DMS53 (cell line): ENCODE data around the gene CHRND.
"Not testable (repeated sequence)": the region's sequence is repeated elsewhere in the genome, so short reads cannot be mapped to it uniquely, and the experiment has no call there.

Experiments used
- DNase-seq: peaks from one replicate; lab custom pipeline; 2025; lab: John Stamatoyannopoulos, UW

CHRND gene

GRCh38 chr2:232525199-232525598 lies 761 bp upstream of the CHRND start:
- no peak for DNase-seq

GRCh38 chr2:232526372-232526941 lies 497 bp downstream of the CHRND start:
- no peak for DNase-seq

GRCh38 chr2:232527905-232528470 lies 2.0 kb downstream of the CHRND start:
- DNase-seq: no peak

- no peak for DNase-seq
These were observed 2.9 kb downstream of the CHRND start for GRCh38 chr2:232528746-232529460.

- DNase-seq: no peak
These were observed 4.0 kb downstream of the CHRND start for GRCh38 chr2:232529806-232530547.

GRCh38 chr2:232530626-232531260 lies 4.8 kb downstream of the CHRND start:
- DNase-seq: no peak

GRCh38 chr2:232532419-232532818 lies 6.5 kb downstream of the CHRND start:
- DNase-seq: peak; percentile 8

GRCh38 chr2:232532821-232533220 lies 6.9 kb downstream of the CHRND start:
- DNase-seq: not testable (repeated sequence)

- no peak for DNase-seq
These were observed 8.2 kb downstream of the CHRND start for GRCh38 chr2:232533944-232534710.

- no peak for DNase-seq
These were observed 9.1 kb downstream of the CHRND start for GRCh38 chr2:232534940-232535651.

- no peak for DNase-seq
These were observed 10.0 kb downstream of the CHRND start for GRCh38 chr2:232535761-232536530.

- DNase-seq: peak; percentile 40
These were observed 11.1 kb downstream of the CHRND start for GRCh38 chr2:232537079-232537478.

- DNase-seq: no peak
These were observed 11.5 kb downstream of the CHRND start for GRCh38 chr2:232537499-232537898.

- no peak for DNase-seq
These were observed 12.7 kb downstream of the CHRND start for GRCh38 chr2:232538671-232539070.

GRCh38 chr2:232539298-232540231 lies 13.6 kb downstream of the CHRND start, which contains the start of gene CHRNG:
CHRNG (plus strand) TSS chr2:232539692; CDS start chr2:232539748, 56 bp downstream.
- no peak for DNase-seq

GRCh38 chr2:232540441-232541041 lies 14.6 kb downstream of the CHRND start:
- DNase-seq: no peak

GRCh38 chr2:232541195-232541960 lies 15.4 kb downstream of the CHRND start:
- no peak for DNase-seq
